NCI-H82 treated with DMSO at 0.1 percent for 48 hours (cell line): Measurements from ENCODE around the gene SH3D21.

ENCODE experiments used
- DNase-seq: peaks from one replicate; lab custom pipeline; 2025; ENCODE audit not compliant: unreplicated experiment; lab: John Stamatoyannopoulos, UW

The SH3D21 gene

GRCh38 chr1:36306210-36306901 lies at the start of gene SH3D21:
SH3D21 (plus strand) TSS chr1:36306368; CDS start chr1:36306421, 53 bp downstream.
- DNase-seq, result peak; percentile 10

- DNase-seq, result no peak
These were observed 49.4 kb upstream of the SH3D21 start for GRCh38 chr1:36256558-36257374.

GRCh38 chr1:36257375-36257767 lies 48.8 kb upstream of the SH3D21 start:
- DNase-seq, result no peak

- DNase-seq, result no peak
These were observed 47.2 kb upstream of the SH3D21 start for GRCh38 chr1:36258960-36259344.

GRCh38 chr1:36268981-36269380 lies 37.2 kb upstream of the SH3D21 start:
- no peak for DNase-seq

- no peak for DNase-seq
These were observed 36.7 kb upstream of the SH3D21 start for GRCh38 chr1:36269408-36269838.

GRCh38 chr1:36273024-36273423 lies 33.1 kb upstream of the SH3D21 start:
- DNase-seq, result no peak

GRCh38 chr1:36274201-36274600 lies 32.0 kb upstream of the SH3D21 start:
- no peak for DNase-seq

- DNase-seq, result no peak
These were observed 29.5 kb upstream of the SH3D21 start for GRCh38 chr1:36276688-36277087.

- DNase-seq, result no peak
These were observed 26.9 kb upstream of the SH3D21 start for GRCh38 chr1:36279110-36279788.

GRCh38 chr1:36279789-36280296 lies 26.3 kb upstream of the SH3D21 start:
- DNase-seq, result no peak

GRCh38 chr1:36284061-36284460 lies 22.1 kb upstream of the SH3D21 start:
- DNase-seq, result no peak

GRCh38 chr1:36284517-36284916 lies 21.7 kb upstream of the SH3D21 start:
- DNase-seq, result no peak

GRCh38 chr1:36285443-36286101 lies 20.6 kb upstream of the SH3D21 start:
- DNase-seq, result peak; percentile 39

GRCh38 chr1:36286802-36287201 lies 19.4 kb upstream of the SH3D21 start:
- no peak for DNase-seq

- no peak for DNase-seq
These were observed 18.6 kb upstream of the SH3D21 start for GRCh38 chr1:36287595-36287994.

GRCh38 chr1:36295390-36295789 lies 10.8 kb upstream of the SH3D21 start:
- no peak for DNase-seq

GRCh38 chr1:36297062-36297461 lies 9.1 kb upstream of the SH3D21 start:
- no peak for DNase-seq

GRCh38 chr1:36298640-36299039 lies 7.5 kb upstream of the SH3D21 start:
- no peak for DNase-seq

- DNase-seq, result no peak
These were observed 5.6 kb upstream of the SH3D21 start for GRCh38 chr1:36300526-36300925.

GRCh38 chr1:36301220-36301619 lies 4.9 kb upstream of the SH3D21 start:
- DNase-seq, result no peak
